OCI-LY1 (cell line): Measurements from ENCODE around the gene MBD6.

ENCODE experiments used
- H2AFZ ChIP-seq: fragments of 200-600 bp; sonication (generic), shearing (Covaris generic); 2 replicates; pipeline ENCODE4 v1.6.0; 2014; ENCODE audit warnings: antibody characterized with exemption, mild to moderate bottlenecking, low read length
- H3F3A ChIP-seq: fragments of 200-600 bp; sonication (generic), shearing (Covaris generic); 2 replicates; pipeline ENCODE4 v1.6.0; 2014; ENCODE audit warnings: mild to moderate bottlenecking, antibody characterized with exemption, low read length, moderate library complexity; ENCODE audit not compliant: insufficient read depth
- H3K27ac ChIP-seq: fragments of 200-600 bp; sonication (generic); 2 replicates; pipeline ENCODE4 v1.5.1; 2014; ENCODE audit warnings: low read length, mixed run types, mild to moderate bottlenecking, low read depth; ENCODE audit not compliant: poor library complexity, severe bottlenecking
- H3K27me3 ChIP-seq: fragments of 200-600 bp; sonication (generic); 2 replicates; pipeline ENCODE4 v1.6.0; 2014; ENCODE audit warnings: antibody characterized with exemption, mild to moderate bottlenecking, low read length, moderate library complexity; ENCODE audit not compliant: insufficient read depth
- H3K36me3 ChIP-seq: fragments of 200-600 bp; sonication (generic); 2 replicates; pipeline ENCODE4 v1.6.1; 2014; ENCODE audit warnings: mild to moderate bottlenecking, antibody characterized with exemption, low read length, moderate library complexity, mixed read lengths; ENCODE audit not compliant: insufficient read depth
- H3K4me1 ChIP-seq: fragments of 200-600 bp; sonication (generic); 2 replicates; pipeline ENCODE4 v1.5.1; 2014; ENCODE audit warnings: mild to moderate bottlenecking, low read length, moderate library complexity; ENCODE audit not compliant: insufficient read depth, severe bottlenecking
- H3K4me2 ChIP-seq: fragments of 200-600 bp; sonication (generic), shearing (Covaris generic); 2 replicates; pipeline ENCODE4 v1.6.1; 2014; ENCODE audit warnings: low read length
- H3K4me3 ChIP-seq: fragments of 200-600 bp; sonication (generic); 2 replicates; pipeline ENCODE4 v1.5.1; 2014; ENCODE audit warnings: low read length, low read depth, mild to moderate bottlenecking, mixed read lengths; ENCODE audit not compliant: poor library complexity, severe bottlenecking
- H3K79me2 ChIP-seq: fragments of 200-600 bp; shearing (Covaris generic); 2 replicates; pipeline ENCODE4 v1.6.1; 2016; ENCODE audit warnings: mixed run types, low read length, mixed read lengths; ENCODE audit not compliant: insufficient read depth
- H3K9ac ChIP-seq: fragments of 200-600 bp; sonication (generic), shearing (Covaris generic); 2 replicates; pipeline ENCODE4 v1.6.1; 2014; ENCODE audit warnings: mild to moderate bottlenecking, low read length, mixed read lengths
- H3K9me2 ChIP-seq: fragments of 200-600 bp; sonication (generic), shearing (Covaris generic); 2 replicates; pipeline ENCODE4 v1.6.1; 2014; ENCODE audit warnings: low read depth, mild to moderate bottlenecking, low read length, mixed read lengths
- H3K9me3 ChIP-seq: fragments of 200-600 bp; shearing (Covaris generic); 2 replicates; pipeline ENCODE4 v1.6.1; 2014; ENCODE audit warnings: low read length, mixed read lengths
- H4K20me1 ChIP-seq: fragments of 200-600 bp; sonication (generic), shearing (Covaris generic); 2 replicates; pipeline ENCODE4 v1.6.0; 2016; ENCODE audit warnings: mild to moderate bottlenecking, low read length; ENCODE audit not compliant: insufficient read depth
- CTCF ChIP-seq: fragments of 200-600 bp; sonication (generic), shearing (Covaris generic); IDR thresholded peaks from 2 replicates; pipeline ENCODE4 v1.5.1; 2017; ENCODE audit warnings: mild to moderate bottlenecking, antibody characterized with exemption, low read length, moderate library complexity, mixed read lengths
- EZH2 ChIP-seq: fragments of 200-600 bp; sonication (generic), shearing (Covaris generic); IDR thresholded peaks from 2 replicates; pipeline ENCODE4 v1.8.0; 2017; ENCODE audit warnings: borderline replicate concordance, mixed run types, mild to moderate bottlenecking, antibody characterized with exemption, low read length, moderate library complexity, mixed read lengths

The MBD6 gene

GRCh38 chr12:57479043-57479375 is 43.6 kb upstream of the MBD6 start:
- TF ChIP-seq CTCF (peak; percentile 38; the same call in 1 of the 2 replicates), EZH2 (no peak)
- H3K4me1 ChIP-seq = peaks cover 51% of the 10 kb centered on the region
- H4K20me1 ChIP-seq = no peaks in the 10 kb centered on the region
- no peaks in the 10 kb centered on the region for H3K36me3 ChIP-seq
- no peaks in the 10 kb centered on the region for H3K9me2 ChIP-seq
- H3K4me3 ChIP-seq = peak overlapping the region; percentile 57
- H2AFZ ChIP-seq = no peak overlapping the region
- H3K27me3 ChIP-seq = no peaks in the 10 kb centered on the region
- H3K4me2 ChIP-seq = peak overlapping the region; percentile 74
- H3K9me3 ChIP-seq = no peaks in the 10 kb centered on the region
- peak overlapping the region; percentile 88 for H3K27ac ChIP-seq
- H3K9ac ChIP-seq = peak overlapping the region; percentile 65
- H3F3A ChIP-seq = no peaks in the 10 kb centered on the region
- H3K79me2 ChIP-seq = no peaks in the 10 kb centered on the region

GRCh38 chr12:57479376-57480115 is 43.1 kb upstream of the MBD6 start, which contains the start of gene ARHGAP9:
Gene ARHGAP9, minus strand, starts transcription at chr12:57479866. Its CDS starts 460 bp downstream, at chr12:57479406.
- Histone ChIP-seq H3K9me3 (no peaks in the 10 kb centered on the region), H3K4me1 (peaks cover 51% of the 10 kb centered on the region), H2AFZ (no peak within 1 kb of the TSS), H3K27ac (peak within 1 kb of the TSS; percentile 88), H3K27me3 (no peaks in the 10 kb centered on the region), H3K36me3 (no peaks in the 10 kb centered on the region), H3K4me3 (peak within 1 kb of the TSS; percentile 57), H4K20me1 (no peaks in the 10 kb centered on the region), H3F3A (no peaks in the 10 kb centered on the region), H3K9me2 (no peaks in the 10 kb centered on the region), H3K9ac (peak within 1 kb of the TSS; percentile 65), H3K4me2 (peak within 1 kb of the TSS; percentile 74), H3K79me2 (no peaks in the 10 kb centered on the region)
- TF ChIP-seq CTCF (no peak), EZH2 (no peak)

GRCh38 chr12:57481671-57482070 is 41.0 kb upstream of the MBD6 start:
- Histone ChIP-seq H2AFZ (no peak overlapping the region), H3K9me2 (no peaks in the 10 kb centered on the region), H3F3A (no peaks in the 10 kb centered on the region), H3K4me3 (no peak overlapping the region), H3K4me2 (no peak overlapping the region), H3K36me3 (no peaks in the 10 kb centered on the region), H3K9me3 (no peaks in the 10 kb centered on the region), H3K4me1 (peaks cover 44% of the 10 kb centered on the region), H3K9ac (no peak overlapping the region), H3K79me2 (no peaks in the 10 kb centered on the region), H3K27me3 (no peaks in the 10 kb centered on the region), H3K27ac (no peak overlapping the region), H4K20me1 (no peaks in the 10 kb centered on the region)
- no peak for TF ChIP-seq CTCF
- TF ChIP-seq EZH2 = no peak
